Right atrium auricular region (tissue), 2 donors: ENCODE data around the gene FAM241A. TPM values are rescaled to one million over a fixed set of nuclear protein-coding genes. Genes with fewer than 3 reads are reported as not detected.
A peak's percentile ranks its signal among the peaks of the same experiment; 100 is the strongest.
"Not testable (repeated sequence)": the region's sequence is repeated elsewhere in the genome, so short reads cannot be mapped to it uniquely, and the experiment has no call there.

Experiments used
- DNase-seq: peaks from one replicate; pipeline ENCODE4 v3.0.0-alpha.2; 2019; ENCODE audit warnings: low spot score
- H3K27ac ChIP-seq, 2 donors: fragments of 200-600 bp; sonication (generic); 1 replicate in 1 of 2; 2 replicates in 1 of 2; pipeline ENCODE4 v1.5.1; 2016 to 2019
- H3K27me3 ChIP-seq, 2 donors: fragments of 200-600 bp; sonication (generic); one replicate each; pipeline versions ENCODE4 v1.5.1 to v1.6.0; 2017 to 2019
- H3K36me3 ChIP-seq: fragments of 200-600 bp; sonication (generic); one replicate; pipeline ENCODE4 v1.5.1; 2016
- H3K4me1 ChIP-seq, 2 donors: fragments of 200-600 bp; sonication (generic); one replicate each; pipeline versions ENCODE4 v1.5.1 to v1.6.0; 2017 to 2019
- H3K4me3 ChIP-seq, 2 donors: fragments of 200-600 bp; sonication (generic); 1 replicate in 1 of 2; 2 replicates in 1 of 2; pipeline ENCODE4 v1.5.1; 2017 to 2019; ENCODE audit warnings: mild to moderate bottlenecking in 1 of 2, moderate library complexity in 1 of 2
- H3K9me3 ChIP-seq, 2 donors: fragments of 200-600 bp; sonication (generic); one replicate each; pipeline ENCODE4 v1.5.1; 2019
- CTCF ChIP-seq, 2 donors: fragments of 200-600 bp; sonication (generic); IDR thresholded peaks; one replicate each; pipeline ENCODE4 v1.5.1; 2019; ENCODE audit warnings: antibody characterized with exemption in 2 of 2
- total RNA-seq, 2 donors: library from RNA; depleted of rRNA; stranded (reverse); fragments of >200 nt; gene quantifications; one replicate each; pipeline ENCODE4 v1.1.0, GENCODE V29; 2016

The FAM241A gene
- total RNA-seq, 2 donors from 2014 or later: 6.0 to 6.7 TPM

DNA sequence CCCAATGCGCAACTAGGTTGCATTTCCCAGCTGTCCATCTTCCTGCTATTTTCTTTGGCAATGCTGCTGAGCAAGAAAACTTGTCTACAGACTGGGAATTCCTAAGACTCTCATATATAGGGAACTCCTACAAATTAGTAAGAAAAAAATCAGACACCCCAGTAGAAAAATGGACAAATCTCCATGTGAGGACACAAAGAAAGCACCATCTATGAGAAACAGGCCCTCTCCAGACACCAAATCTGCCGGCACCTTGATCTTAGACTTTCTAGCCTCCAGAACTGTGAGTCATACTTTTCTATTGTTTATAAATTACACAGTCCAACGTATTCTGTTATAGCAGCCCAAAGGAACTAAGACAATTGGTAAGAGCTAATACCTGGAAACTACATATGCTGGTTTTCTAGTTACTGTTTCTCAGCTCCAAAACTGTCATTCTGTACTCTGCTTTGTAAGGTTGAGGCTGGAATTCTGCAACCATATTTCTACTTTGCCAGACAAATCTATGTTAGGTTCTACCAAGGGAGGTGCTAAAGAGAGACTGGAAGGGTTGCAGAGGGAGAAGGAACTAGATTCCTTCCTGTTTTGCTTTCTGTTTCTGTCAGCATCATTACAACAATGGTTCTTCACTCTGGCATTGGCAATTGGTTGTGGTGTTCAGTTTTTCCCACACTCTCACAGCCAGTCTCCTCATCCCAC lies 35.7 kb upstream of the FAM241A start:
- Histone ChIP-seq H3K4me3 (no peak overlapping the region), H3K4me1 (no peaks in the 10 kb centered on the region), H3K36me3 (no peaks in the 10 kb centered on the region), H3K27ac (peak overlapping the region in 1 of 2 donors; percentile 46), H3K27me3 (no peaks in the 10 kb centered on the region), H3K9me3 (no peaks in the 10 kb centered on the region)
- TF ChIP-seq CTCF (IDR thresholded peaks at IDR 0.05): no peak
- DNase-seq: no peak

GRCh38 chr4:112110059-112110425 lies 35.2 kb upstream of the FAM241A start:
- no peaks in the 10 kb centered on the region for H3K9me3 ChIP-seq
- no peaks in the 10 kb centered on the region for H3K36me3 ChIP-seq
- no peak for DNase-seq
- H3K27me3 ChIP-seq: no peaks in the 10 kb centered on the region
- H3K4me3 ChIP-seq: no peak overlapping the region
- no peak for TF ChIP-seq CTCF (IDR thresholded peaks at IDR 0.05)
- peak overlapping the region in 1 of 2 donors; percentile 46 for H3K27ac ChIP-seq
- H3K4me1 ChIP-seq: no peaks in the 10 kb centered on the region

- Histone ChIP-seq H3K27ac (no peak overlapping the region), H3K4me1 (no peaks in the 10 kb centered on the region), H3K36me3 (no peaks in the 10 kb centered on the region), H3K9me3 (no peaks in the 10 kb centered on the region), H3K4me3 (no peak overlapping the region), H3K27me3 (no peaks in the 10 kb centered on the region)
- DNase-seq: no peak
- no peak for TF ChIP-seq CTCF (IDR thresholded peaks at IDR 0.05)
Observed at GRCh38 chr4:112111306-112111705, 33.9 kb upstream of the FAM241A start.

- DNase-seq, H3K27me3 ChIP-seq: not testable (repeated sequence)
Observed at GRCh38 chr4:112112095-112112494, 33.2 kb upstream of the FAM241A start.

GRCh38 chr4:112112590-112113170 lies 32.6 kb upstream of the FAM241A start:
- H3K4me3 ChIP-seq: no peak overlapping the region
- H3K27ac ChIP-seq: no peak overlapping the region
- no peak for TF ChIP-seq CTCF (IDR thresholded peaks at IDR 0.05)
- no peaks in the 10 kb centered on the region for H3K4me1 ChIP-seq
- no peaks in the 10 kb centered on the region for H3K27me3 ChIP-seq
- no peak for DNase-seq
- no peaks in the 10 kb centered on the region for H3K9me3 ChIP-seq
- no peaks in the 10 kb centered on the region for H3K36me3 ChIP-seq

More at GRCh38 chr4:112112095-112112494, 33.2 kb upstream of the FAM241A start:
- H3K4me1 ChIP-seq, H3K27ac ChIP-seq, H3K9me3 ChIP-seq, H3K36me3 ChIP-seq, H3K4me3 ChIP-seq: not testable (repeated sequence)

DNA sequence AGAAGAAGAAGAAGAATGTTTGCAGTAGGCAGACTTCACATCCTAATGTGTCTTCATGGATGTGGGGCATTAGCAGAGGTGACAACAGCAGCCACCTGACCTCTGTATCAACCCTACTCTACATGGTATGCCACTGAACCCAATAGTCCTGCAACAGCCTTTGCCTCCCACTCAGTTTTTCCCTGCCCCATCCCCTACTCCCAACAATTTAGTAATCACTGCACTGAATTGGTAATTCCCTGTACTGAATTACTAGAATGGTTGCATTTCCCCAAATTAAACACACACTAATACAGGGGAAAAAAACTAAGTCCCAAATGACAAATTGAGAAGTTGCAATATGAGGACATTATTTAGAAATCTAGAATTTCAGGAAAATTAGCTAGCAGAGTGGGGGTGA lies 31.4 kb upstream of the FAM241A start:
- no peak overlapping the region for H3K4me3 ChIP-seq
- no peaks in the 10 kb centered on the region for H3K36me3 ChIP-seq
- DNase-seq: no peak
- no peaks in the 10 kb centered on the region for H3K9me3 ChIP-seq
- no peak overlapping the region for H3K27ac ChIP-seq
- TF ChIP-seq CTCF (IDR thresholded peaks at IDR 0.05): no peak
- no peaks in the 10 kb centered on the region for H3K27me3 ChIP-seq
- no peaks in the 10 kb centered on the region for H3K4me1 ChIP-seq
